Fibroblast of villous mesenchyme (primary cell): ENCODE measurements around the gene KRT6B. TPM values are rescaled to one million over a fixed set of nuclear protein-coding genes. Genes with fewer than 3 reads are reported as not detected.
A peak's percentile ranks its signal among the peaks of the same experiment; 100 is the strongest.

ENCODE experiments used
- DNase-seq: peaks from one replicate; pipeline ENCODE4 v3.0.0-alpha.2; 2010; ENCODE audit warnings: low read depth
- H3K4me3 ChIP-seq: 2 replicates; pipeline ENCODE4 v1.5.1; 2011; ENCODE audit warnings: low read depth, mild to moderate bottlenecking, low read length
- CTCF ChIP-seq: IDR thresholded peaks from 2 replicates; pipeline ENCODE4 v1.5.1; 2012; ENCODE audit warnings: low read depth, mild to moderate bottlenecking, low read length; ENCODE audit not compliant: insufficient read depth
- total RNA-seq: library from RNA; depleted of rRNA; stranded (reverse); fragments of >200 nt; gene quantifications from 2 replicates; pipeline ENCODE4 v1.2.3, GENCODE V29; 2012

KRT6B gene
- total RNA-seq, 1 donor, result not detected

- H3K4me3 ChIP-seq, result no peak overlapping the region
- no peak for TF ChIP-seq CTCF
- no peak for DNase-seq
These were observed 23.8 kb downstream of the KRT6B start for GRCh38 chr12:52428121-52428520.

- no peak for DNase-seq
- no peak overlapping the region for H3K4me3 ChIP-seq
- no peak for TF ChIP-seq CTCF
These were observed 24.9 kb downstream of the KRT6B start for GRCh38 chr12:52427083-52427482.

GRCh38 chr12:52426034-52426433, 25.9 kb downstream of the KRT6B start:
- TF ChIP-seq CTCF, result no peak
- no peak for DNase-seq

GRCh38 chr12:52425466-52425865, 26.5 kb downstream of the KRT6B start:
- H3K4me3 ChIP-seq, result no peak overlapping the region
- DNase-seq, result no peak
- TF ChIP-seq CTCF, result no peak

More at GRCh38 chr12:52426034-52426433, 25.9 kb downstream of the KRT6B start:
- no peak overlapping the region for H3K4me3 ChIP-seq

GRCh38 chr12:52423661-52424500, 28.1 kb downstream of the KRT6B start:
- H3K4me3 ChIP-seq, result no peak overlapping the region
- DNase-seq, result no peak
- no peak for TF ChIP-seq CTCF

- DNase-seq, result peak; percentile 18
- H3K4me3 ChIP-seq, result no peak overlapping the region
- TF ChIP-seq CTCF, result no peak
These were observed 28.9 kb downstream of the KRT6B start for GRCh38 chr12:52423035-52423434.
